GM19238 (cell line): ENCODE measurements around the gene CEMIP.

Experiments used
- DNase-seq: peaks from one replicate; pipeline ENCODE4 v3.0.0; 2011; ENCODE audit warnings: low spot score; ENCODE audit not compliant: insufficient read length

CEMIP gene

GRCh38 chr15:80778964-80779657 is at the start of gene CEMIP:
TSS of gene CEMIP (plus strand) at chr15:80779370. CDS start at chr15:80873880, 94,510 bp downstream.
- DNase-seq: peak; percentile 19

DNA sequence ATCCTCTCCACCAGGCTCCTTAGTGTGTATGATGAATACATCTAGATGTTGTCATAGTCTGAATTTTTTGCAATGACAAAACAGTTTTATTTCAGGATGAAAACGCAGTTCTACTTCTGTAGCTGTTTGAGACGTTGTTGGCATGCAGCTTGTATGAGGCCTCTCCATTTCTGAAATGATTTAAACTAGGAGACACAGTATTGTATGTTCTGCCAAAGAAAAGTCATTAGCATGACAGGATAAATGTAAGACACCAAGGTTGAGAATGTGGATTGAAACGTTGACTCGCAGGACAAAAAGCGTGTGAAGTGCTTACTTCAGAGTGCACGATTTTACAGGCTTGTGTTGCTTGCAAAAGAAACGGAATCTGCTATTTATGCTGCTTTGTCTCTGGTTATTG is 48.8 kb upstream of the CEMIP start:
- no peak for DNase-seq

DNA sequence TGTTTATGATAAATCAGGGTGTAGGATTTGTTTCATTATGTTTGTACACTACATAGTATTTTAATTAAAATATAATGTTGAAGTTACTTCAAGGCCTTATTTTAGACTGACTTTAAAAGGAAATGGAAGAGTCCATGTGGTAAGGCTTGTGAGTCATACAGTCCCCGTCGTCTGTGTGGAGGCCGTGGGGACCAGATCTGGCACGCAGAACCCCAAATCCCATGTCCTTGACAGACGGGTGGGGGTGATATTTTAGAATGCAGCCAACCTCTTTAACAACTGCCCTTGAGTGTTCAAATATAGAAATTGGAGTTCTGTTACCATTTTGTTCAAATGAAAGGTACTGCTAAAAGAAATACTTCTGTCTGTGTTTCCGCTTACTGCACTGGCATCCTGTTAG is 48.2 kb upstream of the CEMIP start:
- no peak for DNase-seq

GRCh38 chr15:80732167-80732566 is 47.0 kb upstream of the CEMIP start:
- DNase-seq: no peak

- no peak for DNase-seq
These were observed 46.4 kb upstream of the CEMIP start for GRCh38 chr15:80732818-80733217.

DNA sequence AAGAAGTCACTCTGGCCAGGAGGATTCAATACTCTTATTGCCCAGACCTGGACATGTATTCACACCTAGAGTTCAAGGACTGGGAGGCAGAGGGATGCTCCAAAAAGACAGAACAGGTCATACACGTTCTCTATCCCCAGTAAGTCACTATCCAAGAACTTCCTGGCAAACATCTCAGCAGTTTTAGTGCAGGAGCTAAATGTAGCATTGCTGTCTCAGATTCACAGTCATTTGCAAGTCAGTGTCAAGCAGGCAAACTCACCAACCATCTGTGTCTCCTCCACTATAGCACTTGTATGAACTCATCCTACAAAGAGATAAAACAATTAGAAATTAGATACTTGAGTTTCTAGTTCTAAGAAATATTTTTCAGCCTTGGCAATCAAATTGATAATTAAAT is 45.7 kb upstream of the CEMIP start:
- no peak for DNase-seq

DNA sequence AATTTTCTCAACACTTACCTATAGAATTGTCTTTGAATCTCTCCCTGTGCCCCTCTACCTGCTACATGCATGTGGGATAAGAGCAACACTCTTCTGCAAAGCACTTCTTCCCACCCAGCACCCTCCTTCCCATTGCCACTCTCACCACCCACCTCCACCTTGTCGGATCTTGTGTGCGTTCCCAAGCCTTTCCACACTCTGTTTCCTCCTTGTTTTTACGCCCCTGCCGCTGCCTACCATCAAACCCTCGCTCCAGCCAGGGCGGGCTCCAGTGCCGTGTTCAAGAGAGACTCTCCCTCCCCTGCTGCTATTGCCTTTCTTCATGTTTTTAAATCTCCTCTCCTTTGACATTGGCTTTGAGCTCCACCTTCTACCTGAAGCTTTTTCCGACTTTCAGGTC is 43.8 kb upstream of the CEMIP start:
- DNase-seq: no peak

DNA sequence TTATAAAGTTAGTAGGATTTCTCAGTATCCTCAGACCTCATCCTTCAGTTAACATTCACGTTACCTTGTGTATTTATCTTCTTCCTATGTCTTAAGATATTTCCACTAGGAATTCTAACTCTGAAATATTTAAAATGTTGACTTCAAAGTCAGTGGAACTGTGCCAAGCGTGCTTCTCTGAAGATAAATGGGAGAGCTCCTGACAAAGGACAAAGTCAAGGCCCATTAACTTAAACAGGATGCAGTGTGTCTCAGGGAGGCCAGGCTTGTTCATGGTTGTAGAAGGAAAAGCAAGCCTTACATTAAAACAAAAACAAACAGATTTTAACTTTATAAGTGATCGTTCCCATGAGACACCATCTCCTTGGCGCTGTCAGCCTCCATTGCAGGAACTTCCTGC is 42.6 kb upstream of the CEMIP start:
- DNase-seq: no peak

GRCh38 chr15:80739919-80740318 is 39.3 kb upstream of the CEMIP start:
- DNase-seq: no peak

DNA sequence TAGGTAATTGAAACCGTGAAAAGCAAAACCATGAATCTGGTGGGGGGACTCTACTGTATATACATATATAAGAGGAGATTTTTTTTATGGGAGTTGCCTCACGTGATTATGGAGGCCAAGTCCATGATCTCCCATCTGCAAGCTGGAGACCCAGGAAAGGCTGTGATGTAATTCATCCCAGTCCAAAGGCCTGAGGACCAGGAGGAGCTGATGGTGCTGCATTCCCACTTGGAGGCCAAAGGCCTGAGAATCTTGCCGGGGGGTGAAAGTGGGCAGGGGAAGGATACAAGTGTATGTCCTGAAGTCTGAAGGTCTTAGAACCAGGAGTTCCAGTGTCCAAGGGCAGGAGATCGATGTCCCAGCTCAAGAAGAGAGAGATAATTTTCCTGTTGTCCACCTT is 37.1 kb upstream of the CEMIP start:
- DNase-seq: no peak

- no peak for DNase-seq
These were observed 35.9 kb upstream of the CEMIP start for GRCh38 chr15:80743189-80743833.

- no peak for DNase-seq
These were observed 34.8 kb upstream of the CEMIP start for GRCh38 chr15:80744415-80744814.

DNA sequence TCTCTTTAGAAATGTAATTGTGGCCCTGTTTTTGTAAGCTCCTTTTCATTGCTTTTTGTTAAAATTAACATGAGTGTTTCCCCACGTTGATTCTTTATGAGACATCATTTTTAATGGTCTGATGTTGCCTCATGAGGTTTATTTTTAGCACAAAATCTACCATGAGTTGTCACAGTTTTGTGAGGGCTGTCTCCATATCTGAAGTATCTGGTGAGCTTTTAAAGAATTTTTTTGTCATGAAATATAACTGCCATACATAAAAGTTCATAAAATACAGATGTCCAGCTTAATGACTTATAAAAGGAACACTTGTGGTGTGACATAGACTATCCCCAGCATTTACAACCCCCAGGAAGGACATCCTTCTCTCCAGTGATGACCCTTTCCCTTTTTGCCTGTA is 34.3 kb upstream of the CEMIP start:
- no peak for DNase-seq

DNA sequence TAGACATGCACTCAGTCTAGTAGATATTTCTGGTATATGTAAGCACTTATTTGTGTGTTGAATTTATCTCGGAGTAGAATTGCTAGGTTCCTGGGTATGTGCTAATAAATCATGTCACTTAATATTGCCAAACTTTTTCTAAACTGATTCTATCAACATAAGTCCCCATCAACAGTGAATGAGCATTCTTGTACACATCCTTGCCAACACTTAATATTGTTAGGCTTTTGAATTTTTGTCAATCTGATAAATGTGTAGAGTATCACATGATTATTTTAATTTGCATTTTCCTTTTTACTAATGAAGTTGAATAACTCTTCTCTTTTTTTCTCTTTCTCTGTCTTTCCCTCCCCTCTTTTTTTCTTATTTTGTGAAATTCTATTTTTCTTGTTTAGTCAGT is 33.3 kb upstream of the CEMIP start:
- no peak for DNase-seq

GRCh38 chr15:80747317-80748053 is 31.7 kb upstream of the CEMIP start:
- no peak for DNase-seq

- no peak for DNase-seq
These were observed 29.6 kb upstream of the CEMIP start for GRCh38 chr15:80749589-80749988.

GRCh38 chr15:80750575-80750974 is 28.6 kb upstream of the CEMIP start:
- no peak for DNase-seq

DNA sequence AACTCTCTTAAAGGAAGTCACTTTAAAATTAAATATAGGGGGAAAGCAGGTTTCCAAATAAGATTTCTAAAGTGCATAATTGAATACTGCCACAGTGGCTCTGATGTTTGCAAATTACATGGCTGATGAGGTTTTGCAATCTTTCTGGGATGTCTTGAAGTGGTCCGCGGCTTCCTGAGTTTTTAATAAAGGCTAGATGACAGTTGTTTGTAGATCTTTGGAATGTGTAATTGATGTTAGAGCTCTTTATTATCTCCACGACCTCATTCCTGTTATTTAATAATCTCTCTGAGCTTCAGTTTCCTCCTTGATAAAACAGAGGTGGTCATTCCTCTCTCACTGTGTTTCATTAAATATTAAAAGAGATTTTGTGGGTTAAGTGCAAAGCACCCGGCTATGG is 27.0 kb upstream of the CEMIP start:
- no peak for DNase-seq

DNA sequence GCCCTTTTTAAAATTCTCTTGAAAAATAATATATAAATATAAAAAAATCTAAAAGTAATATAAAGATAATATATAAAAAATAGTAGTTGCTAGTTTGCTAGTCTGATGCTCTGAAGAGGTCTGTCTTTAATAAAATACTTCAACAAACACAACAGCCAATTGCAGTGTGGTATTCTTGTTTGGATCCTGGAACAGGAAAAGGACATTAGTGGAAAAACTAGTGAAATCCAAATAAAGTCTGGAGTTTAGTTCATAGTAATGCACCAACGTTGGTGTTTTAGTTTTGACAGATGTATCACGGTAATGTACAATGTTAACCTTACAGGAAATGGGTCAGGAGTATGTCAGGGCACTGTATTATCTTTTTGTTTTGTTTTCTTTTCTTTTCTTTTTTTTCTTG is 26.0 kb upstream of the CEMIP start:
- no peak for DNase-seq

- DNase-seq: no peak
These were observed 25.2 kb upstream of the CEMIP start for GRCh38 chr15:80754014-80754413.

- DNase-seq: no peak
These were observed 23.3 kb upstream of the CEMIP start for GRCh38 chr15:80755885-80756284.

- no peak for DNase-seq
These were observed 20.9 kb upstream of the CEMIP start for GRCh38 chr15:80758130-80758745.
